ENCODE measurements around the gene CTNNA3. TPM values are rescaled to one million over a fixed set of nuclear protein-coding genes. Genes with fewer than 3 reads are reported as not detected.

The CTNNA3 gene
- total RNA-seq, 4 donors from 2014 or later = 1.5 to 9.8 (median 4.3) TPM

- Histone ChIP-seq H3K4me3 (no peak overlapping the region), H3K4me1 (no peaks in the 10 kb centered on the region), H3K9me3 (no peaks in the 10 kb centered on the region), H3K27me3 (no peaks in the 10 kb centered on the region), H3K27ac (no peak overlapping the region), H3K36me3 (no peaks in the 10 kb centered on the region)
- TF ChIP-seq POLR2A (IDR thresholded peaks at IDR 0.05) (no peak), CTCF (IDR thresholded peaks at IDR 0.05) (no peak)
- DNase-seq = no peak
- intact Hi-C loops (cut with DNase I; ENCODE audit: low total_unique reads) = no loop called here
These were observed 1803.7 kb downstream of the CTNNA3 start for GRCh38 chr10:65892284-65892683.

GRCh38 chr10:65891073-65891981 lies 1804.7 kb downstream of the CTNNA3 start:
- DNase-seq = no peak
- Histone ChIP-seq H3K27ac (no peak overlapping the region), H3K36me3 (no peaks in the 10 kb centered on the region), H3K9me3 (no peaks in the 10 kb centered on the region), H3K4me3 (no peak overlapping the region), H3K27me3 (no peaks in the 10 kb centered on the region), H3K4me1 (no peaks in the 10 kb centered on the region)
- TF ChIP-seq CTCF (IDR thresholded peaks at IDR 0.05) (no peak), POLR2A (IDR thresholded peaks at IDR 0.05) (no peak)
- intact Hi-C loops (cut with DNase I; ENCODE audit: low total_unique reads) = no loop called here

GRCh38 chr10:65864529-65864928 lies 1831.5 kb downstream of the CTNNA3 start:
- no peaks in the 10 kb centered on the region for H3K9me3 ChIP-seq
- H3K4me3 ChIP-seq = no peak overlapping the region
- TF ChIP-seq CTCF (IDR thresholded peaks at IDR 0.05) = no peak
- no peak for TF ChIP-seq POLR2A (IDR thresholded peaks at IDR 0.05)
- DNase-seq = no peak
- intact Hi-C loops (cut with DNase I; ENCODE audit: low total_unique reads) = no loop called here
- no peaks in the 10 kb centered on the region for H3K4me1 ChIP-seq
- H3K27me3 ChIP-seq = no peaks in the 10 kb centered on the region
- no peaks in the 10 kb centered on the region for H3K36me3 ChIP-seq
- no peak overlapping the region for H3K27ac ChIP-seq

- no peak for DNase-seq
- H3K27ac ChIP-seq = no peak overlapping the region
- TF ChIP-seq POLR2A (IDR thresholded peaks at IDR 0.05) (no peak), CTCF (IDR thresholded peaks at IDR 0.05) (no peak)
- H3K4me3 ChIP-seq = no peak overlapping the region
- intact Hi-C loops (cut with DNase I; ENCODE audit: low total_unique reads) = no loop called here
- H3K36me3 ChIP-seq = no peaks in the 10 kb centered on the region
- no peaks in the 10 kb centered on the region for H3K9me3 ChIP-seq
- H3K4me1 ChIP-seq = no peaks in the 10 kb centered on the region
- H3K27me3 ChIP-seq = no peaks in the 10 kb centered on the region
These were observed 1832.0 kb downstream of the CTNNA3 start for GRCh38 chr10:65864036-65864435.

Small RNAs within 50 kb of the gene (microRNA-seq; reads per million reads assigned to microRNA genes)
- gene MIR7151 (ENCODE audit: borderline microRNAs expressed, borderline replicate concordance) = not detected

Small RNAs within 50 kb of the gene (small RNA-seq; reads per million reads assigned to genes)
- gene AL607023.1 (not detected), gene MIR7151 (not detected)

Other genes with a start within 250 kb of the CTNNA3 start
- gene DNAJC12, start 142.0 kb upstream of the CTNNA3 start, total RNA-seq = 1 to 10 TPM in 3 of 4 donors, under 1 TPM in 1; 0.77 to 8.8 (median 6.0) TPM
- 10 to 100 TPM in 3 of 4 donors, 1 to 10 TPM in 1; 9.5 to 47.7 (median 37.1) TPM for gene SIRT1, start 188.5 kb upstream of the CTNNA3 start, total RNA-seq

Data from uterus (tissue), 4 donors.